Measurements from ENCODE around the gene CRYGA. TPM values are rescaled to one million over a fixed set of nuclear protein-coding genes. Genes with fewer than 3 reads are reported as not detected.
"Not testable (repeated sequence)": the region's sequence is repeated elsewhere in the genome, so short reads cannot be mapped to it uniquely, and the experiment has no call there.

Gene CRYGA
- total RNA-seq, 4 donors from 2014 or later: not detected

DNA sequence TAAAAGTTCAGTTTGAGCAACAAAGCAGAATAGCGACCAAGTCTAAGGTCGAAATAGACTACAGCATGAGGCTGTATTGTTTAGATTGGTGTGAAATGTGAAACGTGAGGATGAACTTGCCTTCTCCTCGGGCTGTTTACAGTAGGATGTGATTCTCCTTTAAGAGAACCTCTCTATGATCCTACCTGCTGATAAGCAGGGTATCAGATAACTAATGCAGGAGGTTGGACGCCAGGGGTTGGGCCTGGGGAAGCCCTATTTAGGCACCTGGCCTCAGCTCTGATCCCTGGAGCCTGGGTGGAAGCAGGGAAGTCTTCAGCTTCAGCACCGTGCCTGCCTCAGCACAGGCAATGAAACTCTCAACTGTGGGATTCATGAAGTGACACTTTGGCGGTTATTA, 50.4 kb downstream of the CRYGA start:
- TF ChIP-seq, protein P1, sequence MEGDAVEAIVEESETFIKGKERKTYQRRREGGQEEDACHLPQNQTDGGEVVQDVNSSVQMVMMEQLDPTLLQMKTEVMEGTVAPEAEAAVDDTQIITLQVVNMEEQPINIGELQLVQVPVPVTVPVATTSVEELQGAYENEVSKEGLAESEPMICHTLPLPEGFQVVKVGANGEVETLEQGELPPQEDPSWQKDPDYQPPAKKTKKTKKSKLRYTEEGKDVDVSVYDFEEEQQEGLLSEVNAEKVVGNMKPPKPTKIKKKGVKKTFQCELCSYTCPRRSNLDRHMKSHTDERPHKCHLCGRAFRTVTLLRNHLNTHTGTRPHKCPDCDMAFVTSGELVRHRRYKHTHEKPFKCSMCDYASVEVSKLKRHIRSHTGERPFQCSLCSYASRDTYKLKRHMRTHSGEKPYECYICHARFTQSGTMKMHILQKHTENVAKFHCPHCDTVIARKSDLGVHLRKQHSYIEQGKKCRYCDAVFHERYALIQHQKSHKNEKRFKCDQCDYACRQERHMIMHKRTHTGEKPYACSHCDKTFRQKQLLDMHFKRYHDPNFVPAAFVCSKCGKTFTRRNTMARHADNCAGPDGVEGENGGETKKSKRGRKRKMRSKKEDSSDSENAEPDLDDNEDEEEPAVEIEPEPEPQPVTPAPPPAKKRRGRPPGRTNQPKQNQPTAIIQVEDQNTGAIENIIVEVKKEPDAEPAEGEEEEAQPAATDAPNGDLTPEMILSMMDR (IDR thresholded peaks at IDR 0.05): no peak
- TF ChIP-seq POLR2A (IDR thresholded peaks at IDR 0.05): no peak
- Histone ChIP-seq H3K27me3 (peaks cover 0 to 33% (median 0%) of the 10 kb centered on the region in 4 donors), H3K4me3 (no peak overlapping the region), H3K36me3 (no peaks in the 10 kb centered on the region), H3K27ac (no peak overlapping the region), H3K4me1 (no peaks in the 10 kb centered on the region), H3K9me3 (no peaks in the 10 kb centered on the region)
- WGBS, 2 donors: 41 to 51% methylated on average over 6 to 7 of the region's 7 CpGs
- intact Hi-C loops (cut with DNase I): no loop called here
- DNase-seq: no peak

DNA sequence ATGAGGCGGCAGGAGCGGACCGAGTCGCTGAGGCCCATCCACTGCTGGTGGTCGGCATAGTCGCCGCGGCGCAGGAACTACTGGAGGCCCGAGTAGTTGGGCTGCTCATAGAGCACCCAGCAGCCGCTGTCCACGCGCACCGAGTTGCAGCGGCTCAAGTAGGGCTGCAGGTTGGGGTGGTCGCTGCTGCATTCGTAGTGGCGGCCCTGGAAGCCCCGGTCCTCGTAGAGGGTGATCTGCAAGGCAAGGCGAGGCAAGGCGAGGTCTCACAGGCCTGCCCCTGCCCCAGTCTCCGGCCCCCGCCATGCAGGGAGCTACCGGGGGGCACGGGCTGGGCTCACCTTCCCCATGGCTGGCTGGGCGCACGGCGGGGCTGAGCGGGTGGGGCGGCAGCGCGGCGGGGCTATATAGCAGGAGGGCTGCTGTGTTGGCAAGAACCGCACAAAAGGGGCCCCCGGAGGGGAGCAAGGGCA, 51.1 kb downstream of the CRYGA start:
- DNase-seq, H3K9me3 ChIP-seq: not testable (repeated sequence)

More for the DNA sequence above, 51.1 kb downstream of the CRYGA start:
- H3K36me3 ChIP-seq; H3K27ac ChIP-seq; H3K4me1 ChIP-seq; intact Hi-C loops (cut with DNase I): not testable (repeated sequence)
- H3K4me3 ChIP-seq: peak overlapping the region in 1 of 4 donors; percentile 18
- peaks cover 0 to 33% (median 0%) of the 10 kb centered on the region in 4 donors for H3K27me3 ChIP-seq
- WGBS, 2 donors: 32 to 34% methylated on average over 7 to 11 of the region's 36 CpGs

Other genes starting within 250 kb of the CRYGA start
- gene PLEKHM3, start 138.1 kb downstream of the CRYGA start, total RNA-seq: 10 to 100 TPM in 1 of 4 donors, 1 to 10 TPM in 3; 3.7 to 19.3 (median 6.7) TPM
- gene CRYGD, start 39.1 kb downstream of the CRYGA start, total RNA-seq: not detected
- not detected for gene CRYGC, start 33.8 kb downstream of the CRYGA start, total RNA-seq
- gene CRYGB, start 17.4 kb downstream of the CRYGA start, total RNA-seq: not detected
- gene C2orf80, start 26.4 kb upstream of the CRYGA start, total RNA-seq: not detected
- gene IDH1, start 91.5 kb upstream of the CRYGA start, total RNA-seq: 100 to 1,000 TPM; 108 to 223 (median 142) TPM
- 10 to 100 TPM; 10.5 to 25.7 (median 12.5) TPM for gene PIKFYVE, start 102.7 kb upstream of the CRYGA start, total RNA-seq
- gene PTH2R, start 243.2 kb upstream of the CRYGA start, total RNA-seq: not detected

All from esophagus squamous epithelium (tissue), 5 donors.